HG03108 (cell line): Measurements from ENCODE around the gene HENMT1.

Experiments used
- ATAC-seq: cut with Tn5 transposase; IDR thresholded peaks from one replicate; pipeline ENCODE4 v1.9.1; 2021; ENCODE audit warnings: moderate library complexity; ENCODE audit not compliant: unreplicated experiment

The HENMT1 gene

GRCh38 chr1:108628665-108629064 lies 32.2 kb downstream of the HENMT1 start:
- no peak for ATAC-seq

DNA sequence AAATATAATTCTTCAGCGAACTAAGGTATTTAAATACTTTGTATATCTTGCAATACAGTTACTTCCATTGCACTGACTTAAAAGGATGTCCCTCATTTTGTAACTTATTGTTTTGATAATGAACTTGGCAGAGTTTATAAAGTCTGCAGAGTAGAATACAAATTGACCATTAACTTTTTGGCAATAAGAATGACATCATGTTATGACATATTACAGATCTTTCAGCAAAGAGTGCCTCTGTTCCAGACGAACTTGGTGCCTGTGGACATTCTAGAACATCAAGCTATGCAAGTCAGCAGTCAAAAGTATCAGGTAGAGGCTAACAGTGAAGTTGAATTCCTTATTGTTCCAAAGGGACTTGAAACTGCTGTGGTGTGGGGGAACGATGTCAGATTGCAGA lies 32.9 kb downstream of the HENMT1 start:
- ATAC-seq, result no peak

GRCh38 chr1:108627256-108627655 lies 33.6 kb downstream of the HENMT1 start:
- ATAC-seq, result no peak

GRCh38 chr1:108624069-108624468 lies 36.8 kb downstream of the HENMT1 start:
- no peak for ATAC-seq

DNA sequence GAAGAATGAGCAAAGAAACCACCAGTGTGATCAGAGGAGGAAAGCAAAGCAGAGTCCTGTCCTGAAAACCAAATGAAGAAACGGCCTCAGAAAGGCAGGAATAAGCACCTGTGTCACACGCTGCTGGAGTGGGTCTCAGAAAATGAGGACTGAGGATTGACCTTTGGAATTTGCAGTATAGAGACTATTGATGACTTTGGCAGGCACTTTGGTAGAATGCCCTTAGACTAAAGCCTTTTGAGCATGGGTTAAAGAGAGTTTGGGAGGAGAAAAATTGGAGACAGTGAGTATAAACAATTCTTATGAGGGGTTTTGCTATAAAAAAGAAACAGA lies 43.2 kb downstream of the HENMT1 start:
- ATAC-seq, result no peak

GRCh38 chr1:108617008-108617723 lies 43.7 kb downstream of the HENMT1 start:
- ATAC-seq, result no peak

DNA sequence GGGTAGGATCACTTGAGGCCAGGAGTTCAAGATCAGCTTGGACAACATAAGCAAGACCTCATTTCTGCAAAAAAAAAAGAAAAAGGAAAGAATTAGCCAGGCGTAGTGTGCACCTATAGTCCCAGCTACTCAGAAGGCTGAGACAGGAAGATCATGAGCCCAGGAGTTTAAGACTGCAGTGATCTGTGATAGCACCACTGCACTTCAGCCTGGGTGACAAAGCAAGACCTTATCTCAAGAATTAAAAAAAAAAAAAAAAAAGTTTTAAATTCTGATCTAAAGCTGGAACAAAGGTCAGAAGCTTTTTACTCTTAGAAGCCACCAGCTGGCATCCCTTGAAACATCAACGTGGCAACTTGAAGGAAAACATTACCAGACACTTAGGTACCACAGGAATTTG lies 45.3 kb downstream of the HENMT1 start:
- no peak for ATAC-seq

DNA sequence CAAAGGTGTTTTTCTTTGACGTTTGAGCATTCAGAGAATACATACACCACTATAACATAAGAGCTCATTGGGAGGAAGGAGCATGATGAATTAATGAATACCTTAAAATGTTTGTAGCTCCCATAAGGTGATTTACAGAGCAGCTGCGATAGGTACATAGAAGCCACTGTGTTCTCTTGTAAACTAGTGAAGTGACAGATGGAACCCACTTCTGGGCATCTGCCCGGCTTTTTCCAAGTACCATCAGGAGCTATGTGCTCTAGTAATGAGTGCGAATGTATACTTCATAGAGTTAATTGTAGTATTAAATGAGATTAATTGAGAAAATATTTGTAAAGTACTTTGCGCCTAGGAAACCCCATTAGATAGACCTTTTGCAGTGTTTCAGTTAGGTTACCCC lies 48.4 kb downstream of the HENMT1 start:
- ATAC-seq, result no peak

DNA sequence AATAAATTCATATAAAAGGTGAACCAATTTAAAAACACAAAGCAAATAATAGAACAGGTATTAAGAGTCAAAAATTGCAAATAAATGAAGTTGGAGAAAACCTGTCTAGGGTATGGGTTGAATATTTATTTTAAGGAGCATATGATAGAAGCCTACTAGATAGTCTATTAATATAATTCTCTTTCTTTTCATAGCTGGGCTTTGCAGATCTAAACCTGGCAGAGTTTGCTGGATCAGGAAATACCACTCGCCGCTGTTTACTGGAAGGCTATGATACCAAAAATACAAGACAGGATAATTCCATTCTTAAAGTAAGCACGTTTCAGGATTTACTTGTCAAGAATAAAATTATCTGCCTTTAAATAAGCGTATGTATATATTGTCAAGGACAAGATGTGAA lies 48.9 kb downstream of the HENMT1 start:
- no peak for ATAC-seq

DNA sequence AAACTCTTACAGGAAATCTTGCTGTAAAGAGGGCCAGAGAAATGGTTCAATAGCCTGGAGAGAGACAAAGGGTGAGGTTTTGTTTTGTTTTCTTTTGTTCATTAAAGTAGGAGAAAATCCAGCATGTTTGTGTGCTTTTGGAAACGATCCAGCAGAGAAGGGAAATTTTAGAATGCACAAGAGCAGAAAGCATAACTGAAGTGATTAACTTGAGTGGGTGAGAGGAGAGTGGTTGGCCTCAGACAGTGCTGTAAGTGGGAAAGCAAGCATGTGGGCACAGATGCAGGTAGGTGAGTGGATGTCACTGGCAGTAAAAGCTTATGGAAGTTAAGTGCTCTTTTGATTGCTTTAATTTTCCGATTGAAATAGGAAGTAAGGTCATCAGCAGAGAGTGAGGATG lies 50.8 kb downstream of the HENMT1 start:
- no peak for ATAC-seq

- ATAC-seq, result no peak
These were observed 51.3 kb downstream of the HENMT1 start for GRCh38 chr1:108609483-108610049.

DNA sequence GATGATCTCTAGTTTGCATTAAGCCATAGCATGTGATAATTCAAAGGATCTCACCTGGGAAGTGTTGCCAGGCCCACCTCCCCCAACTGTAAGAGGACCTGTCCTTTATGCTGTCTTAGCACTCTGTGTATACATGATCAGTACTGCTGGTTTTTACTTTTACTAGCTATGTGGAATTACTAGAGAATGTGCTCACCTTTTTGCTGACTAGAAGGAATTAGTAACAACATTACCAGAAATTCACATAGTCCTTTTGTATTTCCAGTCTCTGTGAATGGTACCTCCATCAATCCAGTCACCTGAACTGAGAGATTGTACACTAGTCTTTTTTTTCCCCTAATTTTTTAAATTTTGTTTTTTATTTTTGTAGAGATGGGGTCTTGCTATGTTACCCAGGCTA lies 54.4 kb downstream of the HENMT1 start:
- no peak for ATAC-seq

DNA sequence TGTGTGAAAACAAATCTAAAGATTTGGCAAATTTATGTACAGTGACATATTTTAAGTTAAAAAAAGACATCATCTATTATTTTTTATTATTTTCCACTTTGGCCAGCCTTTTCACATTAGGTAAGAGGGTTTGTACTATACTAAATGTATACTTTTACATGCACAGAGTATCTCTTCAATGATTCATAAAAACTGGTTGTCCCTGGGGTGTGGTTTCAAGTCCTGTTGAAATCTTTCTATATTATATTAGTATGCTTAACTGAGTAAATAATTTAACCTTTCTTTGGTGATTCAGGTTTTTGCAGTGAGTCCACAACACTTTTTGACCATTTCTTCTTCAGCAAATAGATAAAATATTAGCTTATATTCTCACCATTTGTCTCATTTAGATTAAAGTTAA lies 55.3 kb downstream of the HENMT1 start:
- no peak for ATAC-seq

GRCh38 chr1:108601708-108602410 lies 59.0 kb downstream of the HENMT1 start:
- no peak for ATAC-seq

DNA sequence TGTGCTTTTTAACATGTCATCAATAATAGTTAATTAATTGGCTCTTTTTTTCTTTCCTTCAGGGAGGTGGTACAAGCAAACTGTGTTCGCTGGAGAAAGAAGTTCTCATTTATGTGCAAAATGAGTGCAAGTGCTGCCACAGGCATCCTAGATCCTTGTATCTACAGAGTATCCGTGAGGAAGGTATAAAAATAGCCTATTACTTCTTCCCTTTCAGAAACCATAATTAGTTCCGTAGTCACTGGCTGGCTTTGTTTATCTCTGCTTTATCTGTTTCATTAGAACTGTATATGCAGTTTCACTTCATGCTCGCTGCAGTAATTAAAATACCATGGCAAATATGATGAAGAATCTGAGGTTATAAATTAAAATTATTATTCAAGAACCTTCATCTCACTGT lies 60.4 kb downstream of the HENMT1 start:
- no peak for ATAC-seq

GRCh38 chr1:108598340-108598739 lies 62.6 kb downstream of the HENMT1 start:
- no peak for ATAC-seq
